Tibial nerve (tissue), 4 donors: Measurements from ENCODE around the gene TAS2R60.

ENCODE experiments used
- CTCF ChIP-seq, 5 experiments: fragments of 200-600 bp in 3 of 5; fragments of 450-650 bp in 2 of 5; sonication (generic) in 3 of 5; IDR thresholded peaks; one replicate each; pipeline ENCODE4 v1.5.1; 2016 to 2019; ENCODE audit warnings: antibody characterized with exemption in 5 of 5, mild to moderate bottlenecking in 3 of 5, moderate library complexity in 2 of 5
- EP300 ChIP-seq, 2 donors: sonication (generic); formaldehyde crosslinking; IDR thresholded peaks; one replicate each; pipeline ENCODE4 v1.6.1; 2017; ENCODE audit warnings: antibody characterized with exemption in 2 of 2, mild to moderate bottlenecking in 1 of 2
- POLR2A ChIP-seq, 2 donors: fragments of 450-650 bp; IDR thresholded peaks; one replicate each; pipeline ENCODE4 v1.6.1; 2017; ENCODE audit warnings: antibody characterized with exemption in 2 of 2, mild to moderate bottlenecking in 2 of 2, moderate library complexity in 2 of 2

GRCh38 chr7:143394777-143395176 is 48.5 kb upstream of the TAS2R60 start:
- TF ChIP-seq CTCF (IDR thresholded peaks at IDR 0.05): no peak
- TF ChIP-seq POLR2A (IDR thresholded peaks at IDR 0.05): no peak
- TF ChIP-seq EP300 (IDR thresholded peaks at IDR 0.05): no peak
